Measurements from ENCODE around the gene IPO4.

GRCh38 chr14:24145690-24146452, 42.7 kb downstream of the IPO4 start:
- TF ChIP-seq, protein P1, sequence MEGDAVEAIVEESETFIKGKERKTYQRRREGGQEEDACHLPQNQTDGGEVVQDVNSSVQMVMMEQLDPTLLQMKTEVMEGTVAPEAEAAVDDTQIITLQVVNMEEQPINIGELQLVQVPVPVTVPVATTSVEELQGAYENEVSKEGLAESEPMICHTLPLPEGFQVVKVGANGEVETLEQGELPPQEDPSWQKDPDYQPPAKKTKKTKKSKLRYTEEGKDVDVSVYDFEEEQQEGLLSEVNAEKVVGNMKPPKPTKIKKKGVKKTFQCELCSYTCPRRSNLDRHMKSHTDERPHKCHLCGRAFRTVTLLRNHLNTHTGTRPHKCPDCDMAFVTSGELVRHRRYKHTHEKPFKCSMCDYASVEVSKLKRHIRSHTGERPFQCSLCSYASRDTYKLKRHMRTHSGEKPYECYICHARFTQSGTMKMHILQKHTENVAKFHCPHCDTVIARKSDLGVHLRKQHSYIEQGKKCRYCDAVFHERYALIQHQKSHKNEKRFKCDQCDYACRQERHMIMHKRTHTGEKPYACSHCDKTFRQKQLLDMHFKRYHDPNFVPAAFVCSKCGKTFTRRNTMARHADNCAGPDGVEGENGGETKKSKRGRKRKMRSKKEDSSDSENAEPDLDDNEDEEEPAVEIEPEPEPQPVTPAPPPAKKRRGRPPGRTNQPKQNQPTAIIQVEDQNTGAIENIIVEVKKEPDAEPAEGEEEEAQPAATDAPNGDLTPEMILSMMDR (IDR thresholded peaks at IDR 0.05), result no peak
- no peak for TF ChIP-seq POLR2A (IDR thresholded peaks at IDR 0.05)
